ENCODE measurements around the gene SH2D7. TPM values are rescaled to one million over a fixed set of nuclear protein-coding genes. Genes with fewer than 3 reads are reported as not detected.
A peak's percentile ranks its signal among the peaks of the same experiment; 100 is the strongest.

Gene SH2D7
- total RNA-seq, 1 donor from 2014 or later, result not detected

DNA sequence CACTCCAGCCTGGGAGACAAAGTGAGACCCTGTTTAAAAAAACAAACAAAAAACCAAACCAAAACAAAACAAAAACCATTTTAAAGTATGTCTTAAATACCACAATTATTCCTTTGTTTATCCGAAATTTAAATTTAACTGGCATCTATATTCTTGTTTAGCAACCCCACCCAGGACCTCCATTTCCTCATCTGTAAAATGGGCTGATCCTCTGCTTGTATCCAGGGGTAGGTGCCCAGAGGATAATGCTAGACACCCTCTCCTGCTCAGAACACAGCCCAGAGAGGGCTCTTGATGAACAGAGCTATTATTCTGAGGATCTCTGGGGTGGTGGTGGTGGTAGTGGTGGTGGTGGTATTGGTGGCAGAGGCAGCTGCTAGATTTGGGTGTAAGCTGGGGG, 9.8 kb downstream of the SH2D7 start:
- DNase-seq (ENCODE audit: extremely low read depth, low read depth, low spot score), result no peak

DNA sequence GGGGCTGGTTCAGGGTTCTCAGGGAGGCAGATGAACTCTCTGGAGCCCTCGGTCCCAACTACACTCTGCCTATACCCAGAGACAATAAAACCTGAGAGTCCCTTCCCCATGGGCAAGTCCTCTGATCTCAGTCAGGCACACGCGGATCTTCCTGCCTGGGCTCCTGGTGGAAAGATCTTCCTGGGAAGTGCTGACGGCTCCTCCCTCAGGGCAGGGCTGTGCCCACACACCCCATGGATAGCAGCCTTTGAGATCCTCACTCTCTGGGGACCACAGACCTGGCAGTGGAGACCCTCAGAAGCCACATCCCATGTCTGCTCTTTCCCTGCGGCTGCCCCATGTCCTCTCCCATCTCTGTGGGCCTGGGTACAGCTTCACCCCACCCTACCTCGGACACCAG, 10.4 kb downstream of the SH2D7 start:
- no peak for DNase-seq (ENCODE audit: extremely low read depth, low read depth, low spot score)

DNA sequence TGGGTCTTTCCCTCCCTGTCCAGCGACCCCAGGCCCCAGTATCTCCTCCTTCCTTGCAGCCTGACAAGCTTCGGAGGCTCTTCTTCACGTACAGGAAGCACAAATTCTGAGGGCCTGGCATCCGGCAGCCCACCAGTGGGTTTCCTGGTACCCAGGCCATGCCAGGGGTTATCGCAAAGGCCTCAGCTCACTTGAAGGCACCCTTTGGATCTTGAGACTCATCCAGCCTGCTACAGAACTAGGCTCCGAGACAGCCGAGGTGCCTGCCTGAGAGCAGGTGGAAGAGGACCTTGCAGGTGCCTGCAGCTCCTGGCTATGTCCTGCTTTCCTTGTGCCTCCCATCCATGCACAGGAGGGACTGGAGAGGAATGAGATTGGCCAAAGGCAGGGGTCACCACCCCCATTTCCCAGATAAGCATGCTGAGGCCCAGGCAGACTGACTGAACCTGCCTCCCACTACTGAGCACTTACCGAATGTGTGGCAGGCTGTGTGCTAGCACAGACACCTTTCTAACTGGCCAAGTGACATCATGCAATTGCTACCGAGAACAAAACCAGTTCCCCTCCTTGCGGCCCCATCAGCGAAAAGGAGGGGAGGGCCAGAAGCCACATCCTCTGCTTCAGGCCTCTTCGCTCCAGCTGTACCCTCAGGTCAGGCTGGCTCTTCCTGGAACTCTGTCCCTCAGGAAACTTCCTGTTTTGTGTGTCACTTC, 11.2 kb downstream of the SH2D7 start:
- no peak for DNase-seq (ENCODE audit: extremely low read depth, low read depth, low spot score)

DNA sequence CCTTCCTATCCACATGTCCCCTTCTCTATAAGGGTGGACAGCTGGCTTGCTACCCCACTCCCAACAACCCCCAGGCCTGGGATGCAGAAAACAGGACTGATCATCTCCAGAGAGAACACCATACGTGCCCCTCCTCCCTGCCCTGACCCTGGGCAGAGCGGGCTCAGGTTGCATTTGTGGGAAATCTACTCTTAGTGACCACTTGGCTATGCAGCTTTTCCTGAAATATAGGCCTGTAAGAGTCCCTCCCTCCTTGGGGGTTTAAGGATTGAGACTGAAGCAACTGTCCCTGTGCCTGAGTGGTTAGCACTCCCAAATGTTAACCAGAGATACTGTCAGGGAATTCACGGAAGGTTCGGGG, 11.7 kb downstream of the SH2D7 start:
- no peak for DNase-seq (ENCODE audit: extremely low read depth, low read depth, low spot score)

DNA sequence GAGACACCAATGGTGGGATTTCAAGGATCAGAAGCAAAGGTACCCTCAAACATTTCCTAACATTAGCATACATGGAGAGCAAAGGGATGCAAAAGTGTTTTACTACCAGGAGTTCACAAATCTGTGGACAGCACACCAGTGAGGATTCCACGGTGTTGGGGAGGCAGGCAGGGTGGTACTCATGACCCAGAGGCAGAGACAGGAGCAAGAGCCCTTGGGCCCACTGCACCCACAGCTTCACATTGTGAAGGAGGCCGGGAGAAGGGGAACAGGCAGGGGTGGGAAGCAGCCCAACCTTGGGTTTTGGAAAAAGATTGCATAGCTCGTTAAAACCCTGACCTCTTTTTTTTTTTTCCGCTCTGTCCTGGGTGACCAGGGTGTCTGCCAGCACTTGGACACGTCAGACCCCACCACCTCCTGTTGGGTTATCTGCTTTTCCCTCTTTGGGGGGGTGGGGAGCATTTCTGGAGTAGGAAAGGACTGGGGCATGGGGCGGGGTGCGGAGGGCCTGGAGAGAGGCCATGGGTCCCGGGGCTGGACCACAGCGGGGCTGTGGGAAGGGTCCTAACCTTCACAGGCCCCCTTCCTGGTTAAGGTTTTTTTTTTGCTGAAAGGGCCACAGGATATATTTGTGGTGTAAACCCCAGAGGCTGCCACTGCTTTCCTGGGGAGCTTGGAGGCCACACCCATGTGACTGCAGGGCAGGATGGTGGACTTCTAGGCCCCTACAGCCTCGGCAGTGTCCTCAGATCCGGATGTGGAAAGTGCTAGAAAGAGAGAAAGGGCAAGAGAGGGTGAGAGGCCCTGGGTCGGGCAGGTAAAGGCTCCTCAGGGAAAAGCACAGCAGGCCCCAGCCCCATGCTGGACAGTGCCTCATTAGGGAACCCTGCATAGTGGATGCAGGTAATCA, 12.5 kb downstream of the SH2D7 start:
- DNase-seq (ENCODE audit: extremely low read depth, low read depth, low spot score), result no peak

DNA sequence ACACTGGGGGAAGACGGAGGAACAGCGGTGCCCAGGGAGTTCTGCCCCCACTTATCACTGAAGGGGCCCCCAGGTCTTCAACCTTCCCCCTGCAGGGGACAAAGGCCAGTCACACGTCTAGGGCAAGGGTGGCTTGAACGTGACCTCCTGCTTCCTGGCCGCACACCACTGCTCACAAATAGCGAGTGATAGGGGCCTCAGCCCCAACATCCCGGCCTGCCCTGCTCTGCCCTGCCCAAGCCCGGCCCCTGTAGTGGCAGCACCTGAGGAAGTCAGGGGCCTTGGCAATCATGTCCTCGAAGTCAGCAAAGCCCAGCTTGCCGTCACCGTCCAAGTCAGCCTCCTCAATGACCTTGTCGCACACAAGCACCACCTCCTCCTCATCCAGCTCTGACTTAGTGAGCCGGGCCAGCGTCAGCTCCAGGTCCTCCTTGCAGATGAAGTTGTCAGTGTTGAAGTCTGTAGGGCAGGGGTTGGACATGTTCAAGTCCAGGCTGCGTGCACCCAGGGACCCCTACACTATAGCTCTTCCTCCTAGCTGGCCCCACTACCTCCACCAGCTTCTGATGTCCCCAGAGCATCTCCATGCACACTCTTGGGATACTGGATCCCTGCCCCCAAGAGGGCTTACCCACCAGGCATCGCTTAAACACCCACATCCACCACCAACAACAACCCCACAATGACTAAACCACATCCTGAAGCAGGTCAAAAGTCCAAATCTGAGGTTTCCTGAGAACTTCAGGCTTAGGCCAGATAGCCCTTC, 13.3 kb downstream of the SH2D7 start:
- DNase-seq (ENCODE audit: extremely low read depth, low read depth, low spot score), result peak; percentile 25

DNA sequence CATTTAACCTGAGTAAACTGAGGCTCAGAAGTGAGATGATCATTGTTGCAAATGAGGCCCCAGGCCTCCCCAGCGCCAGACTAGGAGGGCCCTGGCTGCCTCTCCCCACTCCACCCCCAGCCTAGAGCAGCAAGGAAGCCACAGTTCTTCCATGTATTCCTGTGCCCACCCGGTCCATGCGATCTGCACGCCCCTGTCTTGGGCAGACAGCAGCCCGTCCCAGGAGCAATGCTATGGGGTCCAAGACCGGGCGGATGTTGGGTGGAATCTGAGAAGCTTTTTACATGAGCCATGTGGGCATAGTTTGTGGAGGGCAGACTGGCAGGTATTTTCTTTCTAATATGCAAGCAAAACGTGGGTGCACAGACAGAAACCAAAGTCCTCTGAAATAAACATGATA, 15.1 kb downstream of the SH2D7 start:
- DNase-seq (ENCODE audit: extremely low read depth, low read depth, low spot score), result no peak

DNA sequence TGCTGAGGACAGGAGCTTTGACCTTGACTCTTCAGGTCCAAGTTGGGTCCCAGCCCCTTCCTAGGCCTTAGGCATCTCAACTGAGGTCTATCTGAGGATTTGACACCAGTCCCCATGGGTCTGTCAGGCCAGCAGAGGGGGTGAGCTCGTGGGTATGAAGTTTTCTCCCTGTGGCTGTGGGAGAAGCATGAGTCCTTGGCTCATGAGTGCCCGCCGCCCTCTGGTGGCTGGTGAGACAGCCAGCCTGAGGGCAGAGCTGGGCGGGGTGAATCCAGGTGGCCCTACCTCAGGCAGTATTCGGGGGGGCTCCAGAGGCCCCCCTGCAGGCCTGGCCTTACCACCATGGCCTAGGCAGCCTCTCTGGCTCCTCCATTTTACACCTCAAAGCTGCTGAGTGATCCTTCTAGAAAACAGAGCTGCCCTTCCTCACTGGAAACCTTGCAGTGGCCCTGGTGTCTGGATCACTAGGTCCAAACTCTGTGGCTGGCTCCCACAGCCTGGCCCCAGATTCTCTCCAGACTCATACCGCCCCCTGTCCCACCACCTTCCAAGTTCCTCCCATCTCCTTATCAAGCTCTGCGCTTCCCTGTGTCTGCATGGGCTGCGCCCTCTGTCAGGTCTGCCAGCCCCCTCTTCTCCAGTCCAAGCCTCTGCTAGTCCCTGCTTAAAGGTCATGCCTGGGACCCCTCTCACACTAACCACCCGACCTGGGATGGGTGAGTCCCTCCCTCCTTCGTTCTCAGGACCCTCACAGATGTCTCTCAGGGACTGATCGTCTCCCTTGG, 16.1 kb downstream of the SH2D7 start:
- DNase-seq (ENCODE audit: extremely low read depth, low read depth, low spot score), result peak; percentile 48

DNA sequence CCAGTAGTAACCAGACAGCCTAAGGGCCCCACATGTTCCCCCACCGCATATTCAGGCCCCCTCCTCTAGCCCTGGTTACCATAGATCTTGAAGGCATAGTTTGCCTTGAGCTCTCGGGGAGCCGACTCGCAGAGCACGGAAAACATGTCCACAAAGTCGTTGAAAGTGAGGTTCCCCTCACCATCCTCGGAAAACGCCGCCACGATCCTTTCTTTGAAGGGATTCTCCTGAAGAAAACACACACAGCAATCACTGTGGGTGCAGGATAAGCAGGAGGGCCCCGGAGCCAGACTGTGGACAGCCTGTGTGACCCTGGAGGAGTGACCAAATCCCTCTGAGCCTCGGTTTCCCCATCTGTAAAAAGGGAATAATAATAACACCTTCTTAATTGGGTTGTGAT, 16.8 kb downstream of the SH2D7 start:
- DNase-seq (ENCODE audit: extremely low read depth, low read depth, low spot score), result no peak

DNA sequence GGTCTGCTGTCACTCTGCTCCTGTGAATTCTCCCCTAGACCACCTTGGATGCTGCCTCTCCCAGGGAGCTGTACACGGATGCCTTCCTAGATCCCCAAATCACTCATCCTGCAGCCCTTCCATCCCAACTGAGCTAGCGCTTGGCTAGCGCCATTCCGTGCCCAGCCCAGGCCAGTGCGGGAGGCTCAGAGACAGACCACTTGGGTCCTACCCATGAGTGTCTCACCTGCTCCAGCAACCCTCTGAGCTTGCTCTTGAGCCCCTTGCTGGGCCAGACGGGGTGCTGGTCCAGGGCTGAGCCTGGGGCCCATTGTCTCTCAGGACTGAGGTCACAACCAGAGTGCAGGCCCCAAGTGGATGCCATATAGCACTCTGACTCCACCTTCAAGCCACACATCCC, 17.7 kb downstream of the SH2D7 start:
- no peak for DNase-seq (ENCODE audit: extremely low read depth, low read depth, low spot score)

DNA sequence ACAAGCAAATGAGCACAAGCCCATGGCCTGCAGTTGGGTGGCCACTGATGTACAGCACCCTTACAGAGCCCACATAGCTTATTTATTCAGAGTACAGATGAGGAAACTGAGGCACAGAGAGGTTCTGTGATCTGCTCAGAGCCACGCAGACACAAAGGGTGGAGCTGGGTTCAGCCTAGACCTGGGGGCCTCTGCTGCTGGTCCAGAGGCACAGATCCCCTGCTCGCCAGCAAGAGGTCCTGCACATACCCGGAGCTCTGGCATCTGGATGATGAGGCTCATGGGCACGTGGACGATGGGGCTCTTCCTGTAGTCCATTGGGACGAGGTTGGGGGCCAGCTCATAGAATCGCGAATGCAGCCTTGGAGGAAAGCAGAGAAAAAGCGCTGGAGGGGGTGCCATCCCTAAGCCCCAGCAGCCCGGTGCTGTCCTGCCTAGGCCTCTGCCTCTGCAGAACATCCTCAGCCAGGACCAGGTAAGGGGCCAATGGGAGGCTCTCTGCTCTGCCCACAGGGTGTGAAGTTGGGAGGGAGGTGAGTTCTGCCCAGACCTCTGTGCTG, 18.6 kb downstream of the SH2D7 start:
- no peak for DNase-seq (ENCODE audit: extremely low read depth, low read depth, low spot score)

DNA sequence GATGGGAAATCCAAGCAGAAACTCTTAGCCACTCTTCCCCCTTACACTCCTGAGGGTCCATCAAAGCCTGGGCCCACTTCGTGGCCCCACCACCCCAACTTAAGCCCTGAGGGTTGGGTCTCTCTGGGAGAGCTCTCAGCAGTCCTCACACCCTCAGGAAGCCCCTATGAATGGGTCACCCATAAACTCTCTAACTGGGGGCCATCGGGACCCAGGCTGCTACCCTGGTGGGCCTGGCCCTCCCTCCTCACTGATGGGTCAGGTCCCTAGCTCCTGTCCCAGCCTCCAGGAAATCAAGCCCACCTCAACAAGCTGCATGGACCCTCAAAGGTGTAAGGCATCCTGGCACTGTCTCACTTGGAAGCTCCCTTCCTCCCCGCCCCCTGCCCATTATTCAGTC, 19.4 kb downstream of the SH2D7 start:
- DNase-seq (ENCODE audit: extremely low read depth, low read depth, low spot score), result no peak

DNA sequence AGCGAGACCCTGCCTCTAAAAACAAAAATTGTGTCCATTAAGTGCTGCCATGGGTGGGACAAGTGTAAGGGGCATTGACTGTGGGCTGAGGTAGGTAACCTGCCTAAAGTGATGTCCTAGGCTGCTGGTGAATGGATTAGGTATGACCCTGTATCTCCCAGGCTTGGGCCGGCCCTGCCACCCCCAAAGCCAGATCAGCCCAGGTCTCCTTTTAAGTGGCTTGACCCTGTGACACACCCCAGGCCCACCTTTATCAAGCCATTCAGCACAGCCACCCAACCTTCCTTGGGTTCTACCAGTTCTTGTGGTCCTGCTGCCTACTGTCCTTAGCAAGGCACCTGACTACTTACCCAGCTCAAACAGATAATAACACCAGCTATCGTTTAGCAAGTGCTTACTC, 20.2 kb downstream of the SH2D7 start:
- no peak for DNase-seq (ENCODE audit: extremely low read depth, low read depth, low spot score)

DNA sequence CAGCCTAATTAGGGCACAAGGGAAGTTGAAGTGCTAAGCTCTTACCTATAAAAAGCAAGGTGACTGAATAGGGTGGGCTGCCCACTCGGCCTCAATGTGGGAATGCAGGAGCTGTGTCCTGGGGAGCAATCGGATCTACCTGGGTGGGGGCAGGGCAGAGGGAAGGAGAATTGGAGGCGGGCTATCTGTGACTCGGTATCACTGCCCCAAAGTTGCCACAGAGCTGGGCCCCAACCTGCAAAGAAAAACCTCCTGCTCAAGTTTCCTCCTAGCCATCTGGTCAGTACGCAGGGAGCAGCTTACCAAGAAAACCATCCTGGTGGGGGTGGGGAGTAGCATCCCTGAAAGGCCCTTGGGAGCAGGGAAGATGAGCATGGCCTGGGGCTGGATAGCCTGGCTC, 28.2 kb downstream of the SH2D7 start:
- DNase-seq (ENCODE audit: extremely low read depth, low read depth, low spot score), result no peak

DNA sequence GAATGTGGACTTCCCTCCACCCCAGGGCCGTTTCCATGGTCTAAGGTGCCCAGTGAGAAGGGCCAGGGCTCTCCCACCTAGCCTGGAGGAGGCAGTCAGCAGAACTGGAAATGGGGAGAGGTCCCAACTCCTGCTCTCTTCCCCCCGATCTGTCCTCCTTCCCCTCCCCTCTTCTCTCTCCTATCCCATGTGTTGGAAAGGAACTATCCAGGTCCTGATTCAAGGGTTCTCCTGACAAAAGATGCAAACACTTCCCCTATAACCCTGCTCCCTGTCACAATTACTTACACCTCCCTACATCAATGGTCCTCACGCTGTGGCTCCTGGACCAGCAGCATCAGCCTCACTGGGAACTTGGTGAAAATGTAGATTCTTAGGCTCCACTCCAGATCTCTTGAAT, 32.9 kb downstream of the SH2D7 start:
- no peak for DNase-seq (ENCODE audit: extremely low read depth, low read depth, low spot score)

DNA sequence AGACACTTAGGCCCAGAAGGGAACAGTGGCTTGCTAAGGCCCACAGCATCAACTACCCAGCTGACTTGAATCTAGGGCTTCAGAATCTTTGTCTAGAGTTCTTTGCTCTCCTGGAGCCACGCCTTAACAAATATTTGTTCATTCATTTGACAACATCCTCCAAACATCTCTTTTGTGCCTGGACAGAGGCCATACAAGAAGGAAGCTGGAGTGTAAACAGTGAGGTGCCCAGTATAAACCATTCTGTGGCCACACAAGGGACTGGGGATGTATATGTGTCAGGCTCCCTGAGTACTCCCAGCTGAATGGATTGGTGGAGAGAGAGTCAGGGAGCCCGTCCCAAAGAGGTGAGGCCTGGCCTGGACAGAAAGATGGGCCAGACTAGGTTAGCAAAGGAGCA, 35.5 kb downstream of the SH2D7 start:
- DNase-seq (ENCODE audit: extremely low read depth, low read depth, low spot score), result no peak

DNA sequence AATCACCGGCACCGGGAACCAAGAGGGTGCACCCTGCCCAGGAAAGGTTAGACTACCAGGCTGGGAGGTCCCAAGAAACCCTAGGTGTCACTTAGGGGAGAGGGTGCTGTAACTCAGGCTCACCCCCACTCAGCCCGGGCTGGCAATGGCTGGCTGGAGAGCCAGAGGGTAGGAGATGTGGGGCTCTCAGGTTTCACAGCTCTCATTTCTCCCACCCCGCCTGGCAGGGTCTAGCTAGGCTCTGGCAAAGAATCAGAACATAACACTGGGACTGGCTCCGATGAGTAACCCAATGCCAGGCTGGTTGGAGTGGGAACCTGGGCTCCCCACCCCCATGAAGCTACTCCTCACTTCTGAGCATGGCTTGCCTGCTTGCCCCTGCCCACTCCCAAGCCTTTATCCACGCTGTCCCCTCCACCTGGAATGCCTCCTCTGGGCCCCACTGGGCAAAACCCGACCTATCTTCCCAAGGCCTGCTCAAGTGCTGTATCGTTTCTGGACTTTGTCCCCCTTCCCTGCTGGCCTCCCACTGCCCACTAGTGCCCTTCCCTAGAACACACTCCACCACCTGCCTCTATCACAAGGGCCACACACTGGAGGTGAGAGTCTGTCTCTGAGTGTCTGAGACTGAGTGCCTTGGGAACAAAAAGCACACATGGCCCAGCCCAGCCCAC, 36.9 kb downstream of the SH2D7 start:
- no peak for DNase-seq (ENCODE audit: extremely low read depth, low read depth, low spot score)

DNA sequence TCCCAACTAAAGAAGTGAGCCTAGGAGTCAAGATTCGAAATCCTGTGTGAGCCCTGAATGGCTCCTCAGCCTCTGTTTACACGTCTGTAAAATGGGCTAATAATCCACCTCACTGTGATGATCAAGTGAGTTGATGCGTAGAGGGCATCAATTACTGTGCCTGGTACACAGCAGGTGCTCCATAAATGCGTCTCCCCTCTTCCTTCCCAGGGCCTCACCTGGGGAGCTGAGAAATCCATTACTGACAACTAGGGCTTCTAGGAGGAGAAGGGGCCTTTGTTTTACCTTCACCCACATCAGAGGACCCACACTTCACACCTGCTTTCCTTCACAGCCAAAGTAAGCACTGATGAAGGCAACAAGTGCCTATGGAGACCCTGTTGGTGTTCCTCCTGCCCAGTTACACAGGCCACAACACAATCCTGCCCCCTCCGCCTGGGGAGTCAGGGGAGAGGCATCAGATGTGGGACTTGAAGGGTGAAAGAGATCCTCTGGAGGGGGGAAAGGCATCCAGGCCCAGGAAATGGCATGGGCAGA, 37.5 kb downstream of the SH2D7 start:
- no peak for DNase-seq (ENCODE audit: extremely low read depth, low read depth, low spot score)

DNA sequence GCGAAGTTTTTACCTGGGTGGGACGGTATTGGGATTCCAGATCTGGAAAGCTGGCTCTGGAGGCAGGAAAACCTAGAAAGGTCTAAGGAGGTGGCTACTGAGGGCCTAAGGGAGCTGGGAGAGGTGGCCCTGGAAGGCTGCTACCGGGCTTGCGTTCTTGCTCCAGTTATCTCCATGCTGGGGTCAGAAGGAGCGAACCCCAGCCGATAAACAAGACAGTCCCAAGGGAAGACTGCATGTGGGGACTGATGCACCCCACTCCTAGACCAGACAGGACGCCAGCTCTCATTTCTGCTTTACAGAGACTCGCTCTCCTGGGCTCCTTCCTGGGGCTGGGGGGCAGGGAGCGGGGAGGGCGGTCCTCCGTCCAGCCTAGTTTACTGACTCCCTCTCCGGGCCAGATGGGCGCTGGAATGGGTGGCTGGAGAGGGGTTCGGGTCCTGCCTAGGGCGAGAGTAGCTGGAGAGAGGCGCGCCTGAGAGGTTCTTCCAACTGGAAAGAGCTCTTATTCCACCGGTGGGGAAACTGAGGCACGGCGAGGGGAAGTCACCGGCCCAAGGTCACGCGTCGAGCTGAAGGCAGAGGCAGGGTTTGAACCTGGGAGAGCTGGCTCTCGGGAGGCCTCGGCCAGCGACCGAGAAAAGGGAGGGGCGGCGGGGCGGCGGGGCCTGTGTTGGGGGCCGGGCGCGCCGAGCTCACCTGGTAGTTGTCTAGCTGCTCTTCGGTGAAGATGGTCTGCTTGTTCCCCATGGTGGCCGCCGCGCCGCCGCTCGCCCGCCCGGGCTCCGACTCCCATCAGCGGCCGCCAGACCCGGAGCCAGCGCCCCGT, 38.3 kb downstream of the SH2D7 start:
- no peak for DNase-seq (ENCODE audit: extremely low read depth, low read depth, low spot score)

All from glomerular endothelial cell (primary cell).